HG02623 (cell line): ENCODE measurements around the gene SAE1.
A peak's percentile ranks its signal among the peaks of the same experiment; 100 is the strongest.

Experiments used
- ATAC-seq: cut with Tn5 transposase; IDR thresholded peaks from one replicate; pipeline ENCODE4 v1.9.1; 2021; ENCODE audit warnings: moderate library complexity; ENCODE audit not compliant: unreplicated experiment

SAE1 gene

GRCh38 chr19:47105874-47106273, 24.8 kb upstream of the SAE1 start:
- no peak for ATAC-seq

- ATAC-seq: no peak
These were observed 23.8 kb upstream of the SAE1 start for GRCh38 chr19:47106821-47107201.

GRCh38 chr19:47107202-47107952, 23.3 kb upstream of the SAE1 start:
- ATAC-seq: no peak

- ATAC-seq: no peak
These were observed 22.5 kb upstream of the SAE1 start for GRCh38 chr19:47107953-47108746.

GRCh38 chr19:47109177-47109540, 21.5 kb upstream of the SAE1 start:
- no peak for ATAC-seq

- ATAC-seq: no peak
These were observed 20.9 kb upstream of the SAE1 start for GRCh38 chr19:47109541-47110375.

GRCh38 chr19:47110521-47111005, 20.1 kb upstream of the SAE1 start:
- no peak for ATAC-seq

- no peak for ATAC-seq
These were observed 19.5 kb upstream of the SAE1 start for GRCh38 chr19:47111006-47111621.

GRCh38 chr19:47111682-47112165, 18.9 kb upstream of the SAE1 start:
- ATAC-seq: no peak

GRCh38 chr19:47112166-47112996, 18.3 kb upstream of the SAE1 start:
- ATAC-seq: peak; percentile 19

- peak; percentile 79 for ATAC-seq
These were observed 17.4 kb upstream of the SAE1 start, which contains the start of gene ZC3H4 for GRCh38 chr19:47112997-47113849. Gene ZC3H4, minus strand, starts transcription at chr19:47113776. Its CDS starts 1,192 bp downstream, at chr19:47112584.

- ATAC-seq: no peak
These were observed 16.6 kb upstream of the SAE1 start for GRCh38 chr19:47113850-47114651.

GRCh38 chr19:47120470-47121067, 10.1 kb upstream of the SAE1 start:
- no peak for ATAC-seq

- no peak for ATAC-seq
These were observed 8.0 kb upstream of the SAE1 start for GRCh38 chr19:47122359-47123335.

- no peak for ATAC-seq
These were observed 7.2 kb upstream of the SAE1 start for GRCh38 chr19:47123406-47123805.

GRCh38 chr19:47124937-47125668, 5.5 kb upstream of the SAE1 start:
- ATAC-seq: no peak
